GM23338 (cell line): ENCODE data around the gene MTX3.

Experiments
- CREB1 ChIP-seq: fragments of 250-450 bp; sonication (Bioruptor Pico); IDR thresholded peaks from 2 replicates; pipeline ENCODE4 v1.5.0; 2020; ENCODE audit warnings: low read depth, mild to moderate bottlenecking, moderate library complexity
- EZH2 ChIP-seq: fragments of 200-600 bp; sonication (generic); IDR thresholded peaks from one replicate; pipeline ENCODE4 v1.8.0; 2017; ENCODE audit warnings: antibody characterized with exemption, mild to moderate bottlenecking, low read depth; ENCODE audit not compliant: unreplicated experiment
- EZH2phosphoT487 ChIP-seq: fragments of 200-600 bp; sonication (generic); IDR thresholded peaks from one replicate; pipeline ENCODE4 v1.8.1; 2018; ENCODE audit warnings: antibody characterized with exemption; ENCODE audit not compliant: unreplicated experiment
- JUNB ChIP-seq: IDR thresholded peaks from one replicate; pipeline ENCODE4 v1.6.1; 2016; ENCODE audit warnings: antibody characterized with exemption; ENCODE audit not compliant: unreplicated experiment
- NANOG ChIP-seq: IDR thresholded peaks from 2 replicates; pipeline ENCODE4 v1.6.1; 2016; ENCODE audit warnings: antibody characterized with exemption, borderline replicate concordance
- POLR2AphosphoS5 ChIP-seq: IDR thresholded peaks from 2 replicates; pipeline ENCODE4 v1.6.1; 2016; ENCODE audit warnings: antibody characterized with exemption, low read depth
- TF ChIP-seq, protein P1 (sequence below), 2 experiments: fragments of 200-600 bp in 1 of 2; sonication (generic) in 1 of 2; conservative IDR thresholded peaks; 2 replicates each; pipeline versions ENCODE4 v1.5.1 to v1.6.1; 2016 to 2017; ENCODE audit warnings: antibody characterized with exemption in 2 of 2, low read depth in 2 of 2, mild to moderate bottlenecking in 2 of 2, moderate library complexity in 1 of 2
- TF ChIP-seq, protein P2 (sequence below): IDR thresholded peaks from one replicate; pipeline ENCODE4 v1.6.1; 2018; ENCODE audit warnings: antibody characterized with exemption; ENCODE audit not compliant: unreplicated experiment
- TF ChIP-seq, protein P3 (sequence below): IDR thresholded peaks from 2 replicates; pipeline ENCODE4 v1.6.1; 2016; ENCODE audit warnings: antibody characterized with exemption

DNA sequence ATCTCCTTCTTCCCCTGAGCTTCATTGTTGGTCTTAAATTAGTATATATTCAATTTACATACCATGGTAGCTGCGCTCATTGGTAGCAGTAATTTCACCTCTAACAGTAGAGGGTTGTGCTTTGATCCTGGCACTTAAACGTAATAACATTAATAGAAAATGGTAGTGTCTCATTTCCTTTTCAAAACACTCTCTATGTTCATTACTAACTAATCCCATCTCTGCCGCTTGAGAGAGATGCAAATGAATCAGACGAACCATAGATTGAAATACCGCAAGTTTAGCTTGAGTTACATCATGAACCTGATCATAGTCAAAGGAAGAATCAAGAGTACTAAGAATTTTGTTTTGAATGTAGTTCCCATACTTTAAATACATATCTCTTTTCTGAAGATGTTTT is 46.3 kb upstream of the MTX3 start:
- TF ChIP-seq, protein P1, sequence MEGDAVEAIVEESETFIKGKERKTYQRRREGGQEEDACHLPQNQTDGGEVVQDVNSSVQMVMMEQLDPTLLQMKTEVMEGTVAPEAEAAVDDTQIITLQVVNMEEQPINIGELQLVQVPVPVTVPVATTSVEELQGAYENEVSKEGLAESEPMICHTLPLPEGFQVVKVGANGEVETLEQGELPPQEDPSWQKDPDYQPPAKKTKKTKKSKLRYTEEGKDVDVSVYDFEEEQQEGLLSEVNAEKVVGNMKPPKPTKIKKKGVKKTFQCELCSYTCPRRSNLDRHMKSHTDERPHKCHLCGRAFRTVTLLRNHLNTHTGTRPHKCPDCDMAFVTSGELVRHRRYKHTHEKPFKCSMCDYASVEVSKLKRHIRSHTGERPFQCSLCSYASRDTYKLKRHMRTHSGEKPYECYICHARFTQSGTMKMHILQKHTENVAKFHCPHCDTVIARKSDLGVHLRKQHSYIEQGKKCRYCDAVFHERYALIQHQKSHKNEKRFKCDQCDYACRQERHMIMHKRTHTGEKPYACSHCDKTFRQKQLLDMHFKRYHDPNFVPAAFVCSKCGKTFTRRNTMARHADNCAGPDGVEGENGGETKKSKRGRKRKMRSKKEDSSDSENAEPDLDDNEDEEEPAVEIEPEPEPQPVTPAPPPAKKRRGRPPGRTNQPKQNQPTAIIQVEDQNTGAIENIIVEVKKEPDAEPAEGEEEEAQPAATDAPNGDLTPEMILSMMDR (conservative IDR thresholded peaks at IDR 0.05; ENCODE audit: low read depth in 2 of 2) = no peak
- TF ChIP-seq POLR2AphosphoS5 (no peak), CREB1 (CRISPR knock-in tag) (no peak), EZH2 (no peak), EZH2phosphoT487 (no peak), JUNB (no peak), NANOG (no peak)
- TF ChIP-seq, protein P2, sequence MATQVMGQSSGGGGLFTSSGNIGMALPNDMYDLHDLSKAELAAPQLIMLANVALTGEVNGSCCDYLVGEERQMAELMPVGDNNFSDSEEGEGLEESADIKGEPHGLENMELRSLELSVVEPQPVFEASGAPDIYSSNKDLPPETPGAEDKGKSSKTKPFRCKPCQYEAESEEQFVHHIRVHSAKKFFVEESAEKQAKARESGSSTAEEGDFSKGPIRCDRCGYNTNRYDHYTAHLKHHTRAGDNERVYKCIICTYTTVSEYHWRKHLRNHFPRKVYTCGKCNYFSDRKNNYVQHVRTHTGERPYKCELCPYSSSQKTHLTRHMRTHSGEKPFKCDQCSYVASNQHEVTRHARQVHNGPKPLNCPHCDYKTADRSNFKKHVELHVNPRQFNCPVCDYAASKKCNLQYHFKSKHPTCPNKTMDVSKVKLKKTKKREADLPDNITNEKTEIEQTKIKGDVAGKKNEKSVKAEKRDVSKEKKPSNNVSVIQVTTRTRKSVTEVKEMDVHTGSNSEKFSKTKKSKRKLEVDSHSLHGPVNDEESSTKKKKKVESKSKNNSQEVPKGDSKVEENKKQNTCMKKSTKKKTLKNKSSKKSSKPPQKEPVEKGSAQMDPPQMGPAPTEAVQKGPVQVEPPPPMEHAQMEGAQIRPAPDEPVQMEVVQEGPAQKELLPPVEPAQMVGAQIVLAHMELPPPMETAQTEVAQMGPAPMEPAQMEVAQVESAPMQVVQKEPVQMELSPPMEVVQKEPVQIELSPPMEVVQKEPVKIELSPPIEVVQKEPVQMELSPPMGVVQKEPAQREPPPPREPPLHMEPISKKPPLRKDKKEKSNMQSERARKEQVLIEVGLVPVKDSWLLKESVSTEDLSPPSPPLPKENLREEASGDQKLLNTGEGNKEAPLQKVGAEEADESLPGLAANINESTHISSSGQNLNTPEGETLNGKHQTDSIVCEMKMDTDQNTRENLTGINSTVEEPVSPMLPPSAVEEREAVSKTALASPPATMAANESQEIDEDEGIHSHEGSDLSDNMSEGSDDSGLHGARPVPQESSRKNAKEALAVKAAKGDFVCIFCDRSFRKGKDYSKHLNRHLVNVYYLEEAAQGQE = no peak
- TF ChIP-seq, protein P3, sequence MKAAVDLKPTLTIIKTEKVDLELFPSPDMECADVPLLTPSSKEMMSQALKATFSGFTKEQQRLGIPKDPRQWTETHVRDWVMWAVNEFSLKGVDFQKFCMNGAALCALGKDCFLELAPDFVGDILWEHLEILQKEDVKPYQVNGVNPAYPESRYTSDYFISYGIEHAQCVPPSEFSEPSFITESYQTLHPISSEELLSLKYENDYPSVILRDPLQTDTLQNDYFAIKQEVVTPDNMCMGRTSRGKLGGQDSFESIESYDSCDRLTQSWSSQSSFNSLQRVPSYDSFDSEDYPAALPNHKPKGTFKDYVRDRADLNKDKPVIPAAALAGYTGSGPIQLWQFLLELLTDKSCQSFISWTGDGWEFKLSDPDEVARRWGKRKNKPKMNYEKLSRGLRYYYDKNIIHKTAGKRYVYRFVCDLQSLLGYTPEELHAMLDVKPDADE = no peak
